ENCODE results near the gene RABL3. TPM values are rescaled to one million over a fixed set of nuclear protein-coding genes. Genes with fewer than 3 reads are reported as not detected.

Gene RABL3
- total and polyA plus RNA-seq, 10 donors: 4.3 to 24.0 (median 15.9) TPM

- H3K27me3 ChIP-seq (replicated peaks in 1 of 7): no peaks in the 10 kb centered on the region
- 82 to 94% (median 87%) methylated on average over 3 of the region's 3 CpGs for WGBS, 5 donors
- H3K36me3 ChIP-seq: no peaks in the 10 kb centered on the region
- no peak overlapping the region for H3K27ac ChIP-seq
- no peak for DNase-seq
- no peak overlapping the region for H3K4me3 ChIP-seq
- no peaks in the 10 kb centered on the region for H3K4me1 ChIP-seq
- TF ChIP-seq CTCF (IDR thresholded peaks at IDR 0.05 in 8 of 11, conservative IDR thresholded peaks at IDR 0.05 in 3 of 11) (no peak), POLR2AphosphoS5 (IDR thresholded peaks at IDR 0.05) (no peak), POLR2A (IDR thresholded peaks at IDR 0.05) (no peak)
- no peaks in the 10 kb centered on the region for H3K9me3 ChIP-seq
- intact Hi-C loops (cut with DNase I; ENCODE audit: low total_unique reads): no loop called here
Measured at GRCh38 chr3:120652281-120652680, 90.0 kb downstream of the RABL3 start.

- intact Hi-C loops (cut with DNase I; ENCODE audit: low total_unique reads): no loop called here
- Histone ChIP-seq H3K27me3 (replicated peaks in 1 of 7) (no peaks in the 10 kb centered on the region), H3K36me3 (no peaks in the 10 kb centered on the region), H3K4me3 (no peak overlapping the region), H3K9me3 (no peaks in the 10 kb centered on the region), H3K4me1 (no peaks in the 10 kb centered on the region), H3K27ac (no peak overlapping the region)
- TF ChIP-seq POLR2A (IDR thresholded peaks at IDR 0.05) (no peak), CTCF (IDR thresholded peaks at IDR 0.05 in 8 of 11, conservative IDR thresholded peaks at IDR 0.05 in 3 of 11) (no peak), POLR2AphosphoS5 (IDR thresholded peaks at IDR 0.05) (no peak)
- WGBS, 5 donors: 86 to 96% (median 89%) methylated on average over 2 of the region's 2 CpGs
- no peak for DNase-seq
Measured at GRCh38 chr3:120650311-120650710, 92.0 kb downstream of the RABL3 start.

GRCh38 chr3:120649830-120650233, 92.5 kb downstream of the RABL3 start:
- H3K4me3 ChIP-seq: no peak overlapping the region
- no peak overlapping the region for H3K27ac ChIP-seq
- H3K4me1 ChIP-seq: no peaks in the 10 kb centered on the region
- no peaks in the 10 kb centered on the region for H3K9me3 ChIP-seq
- no peaks in the 10 kb centered on the region for H3K27me3 ChIP-seq (replicated peaks in 1 of 7)
- no peaks in the 10 kb centered on the region for H3K36me3 ChIP-seq
- intact Hi-C loops (cut with DNase I; ENCODE audit: low total_unique reads): no loop called here
- TF ChIP-seq CTCF (IDR thresholded peaks at IDR 0.05 in 8 of 11, conservative IDR thresholded peaks at IDR 0.05 in 3 of 11): no peak
- TF ChIP-seq POLR2AphosphoS5 (IDR thresholded peaks at IDR 0.05): no peak
- no peak for TF ChIP-seq POLR2A (IDR thresholded peaks at IDR 0.05)
- DNase-seq: no peak
- WGBS, 5 donors: 48 to 62% (median 52%) methylated on average over 3 of the region's 3 CpGs

GRCh38 chr3:120648290-120648689, 94.0 kb downstream of the RABL3 start:
- no peak overlapping the region for H3K27ac ChIP-seq
- H3K4me1 ChIP-seq: no peaks in the 10 kb centered on the region
- no peaks in the 10 kb centered on the region for H3K27me3 ChIP-seq (replicated peaks in 1 of 7)
- no peaks in the 10 kb centered on the region for H3K36me3 ChIP-seq
- H3K9me3 ChIP-seq: no peaks in the 10 kb centered on the region
- H3K4me3 ChIP-seq: no peak overlapping the region
- TF ChIP-seq POLR2AphosphoS5 (IDR thresholded peaks at IDR 0.05) (no peak), POLR2A (IDR thresholded peaks at IDR 0.05) (no peak), CTCF (IDR thresholded peaks at IDR 0.05 in 8 of 11, conservative IDR thresholded peaks at IDR 0.05 in 3 of 11) (no peak)
- DNase-seq: no peak
- intact Hi-C loops (cut with DNase I; ENCODE audit: low total_unique reads): no loop called here
- 87 to 92% (median 90%) methylated on average over 5 of the region's 5 CpGs for whole genome bisulfite sequencing, 5 donors
